Measurements from ENCODE around the gene NR2F1. TPM values are rescaled to one million over a fixed set of nuclear protein-coding genes. Genes with fewer than 3 reads are reported as not detected.

Gene NR2F1
- total and polyA plus RNA-seq, 2 donors (not counting 3 experiments of a cell fraction or from before 2014, with no cell fraction given): 21.5 to 38.7 TPM

GRCh38 chr5:93574491-93575305 lies 8.3 kb upstream of the NR2F1 start:
- peaks cover 15% of the 10 kb centered on the region for H3K79me2 ChIP-seq (ENCODE audit: control insufficient read depth, insufficient read depth, low read length)
- no peaks in the 10 kb centered on the region for H3K27me3 ChIP-seq (ENCODE audit: control insufficient read depth in 2 of 2, insufficient read depth in 2 of 2, low read length in 2 of 2)
- no peak overlapping the region for H2AFZ ChIP-seq (ENCODE audit: low read depth, low read length)
- no peak overlapping the region for H3K4me2 ChIP-seq (ENCODE audit: insufficient read depth, low read length)
- H3K27ac ChIP-seq (ENCODE audit: insufficient read depth, low read depth, low read length): no peak overlapping the region
- H3K9ac ChIP-seq (replicated peaks; ENCODE audit: extremely low read depth, insufficient read depth, low read length): no peak overlapping the region
- H3K36me3 ChIP-seq (ENCODE audit: control insufficient read depth in 2 of 2, extremely low read depth in 1 of 2, insufficient read depth in 2 of 2, low read length in 2 of 2): no peaks in the 10 kb centered on the region
- ChIA-PET POLR2A (no interaction called here), CTCF (interaction anchor here (0.9 to 2.2 kb wide), 4 partner anchors 13 to 666 kb away, joined by 3 to 7 read pairs (median 5); no protein-coding TSS in a partner anchor)
- no peaks in the 10 kb centered on the region for H3K9me3 ChIP-seq (replicated peaks; ENCODE audit: control insufficient read depth, insufficient read depth, low read length)
- DNase-seq (ENCODE audit: low read depth, low spot score) (no peak), FAIRE-seq (no peak)
- H3K4me3 ChIP-seq (replicated peaks in 1 of 3; ENCODE audit: insufficient read depth in 1 of 3, low read depth in 1 of 3, low read length in 3 of 3): no peak overlapping the region
- no peaks in the 10 kb centered on the region for H3K9me1 ChIP-seq (replicated peaks; ENCODE audit: control insufficient read depth, extremely low read depth, insufficient read depth, low read length)
- H3K4me1 ChIP-seq (ENCODE audit: control insufficient read depth, extremely low read depth, insufficient read depth, low read length): peaks cover 14% of the 10 kb centered on the region
- H4K20me1 ChIP-seq (replicated peaks; ENCODE audit: control insufficient read depth, extremely low read depth, insufficient read depth, low read length): no peaks in the 10 kb centered on the region
- dilution Hi-C loops (cut with MboI; ENCODE audit: extremely low pct_ligation_motif_present, low sequenced_read_pairs): no loop called here
- intact Hi-C loops (cut with micrococcal nuclease): no loop called here
- no TSS peak for BruUV-seq (replicated peaks)
- no peak for TF ChIP-seq GATA2 (IDR thresholded peaks at IDR 0.05; ENCODE audit: insufficient read depth, insufficient read length, low read depth, low read length)
- TF ChIP-seq MYC (IDR thresholded peaks at IDR 0.05; ENCODE audit: low read depth, low read length): no peak
- no peak for TF ChIP-seq POLR2AphosphoS5 (IDR thresholded peaks at IDR 0.05; ENCODE audit: insufficient read depth, low read depth, low read length)
- TF ChIP-seq CTCF (IDR thresholded peaks at IDR 0.05; ENCODE audit: extremely low read depth in 1 of 2, insufficient read depth in 1 of 2, low read depth in 1 of 2, low read length in 2 of 2): no peak
- TF ChIP-seq EZH2 (IDR thresholded peaks at IDR 0.05; ENCODE audit: borderline replicate concordance, low read depth, low read length, severe bottlenecking): no peak
- no peak for TF ChIP-seq MAX (IDR thresholded peaks at IDR 0.05; ENCODE audit: insufficient read depth, insufficient read length)
- no peak for TF ChIP-seq FOS (IDR thresholded peaks at IDR 0.05; ENCODE audit: borderline replicate concordance, insufficient read depth, low read length)
- TF ChIP-seq POLR2A (IDR thresholded peaks at IDR 0.05; ENCODE audit: low read depth, low read length): no peak
- no peak for TF ChIP-seq JUN (IDR thresholded peaks at IDR 0.05; ENCODE audit: borderline replicate concordance, insufficient read depth, insufficient read length, low read depth)
